Dedifferentiated amniotic fluid mesenchymal stem cell (primary cell): ENCODE results near the gene ZNF282.
A peak's percentile ranks its signal among the peaks of the same experiment; 100 is the strongest.
"Not testable (repeated sequence)": the region's sequence is repeated elsewhere in the genome, so short reads cannot be mapped to it uniquely, and the experiment has no call there.

ENCODE experiments used
- DNase-seq: peaks from one replicate; pipeline ENCODE4 v3.0.0-alpha.2; 2016; ENCODE audit errors: extremely low spot score

The ZNF282 gene

GRCh38 chr7:149255174-149255573, 59.8 kb downstream of the ZNF282 start:
- no peak for DNase-seq

GRCh38 chr7:149256568-149256967, 61.2 kb downstream of the ZNF282 start:
- DNase-seq: no peak

GRCh38 chr7:149257146-149257545, 61.8 kb downstream of the ZNF282 start:
- DNase-seq: no peak

DNA sequence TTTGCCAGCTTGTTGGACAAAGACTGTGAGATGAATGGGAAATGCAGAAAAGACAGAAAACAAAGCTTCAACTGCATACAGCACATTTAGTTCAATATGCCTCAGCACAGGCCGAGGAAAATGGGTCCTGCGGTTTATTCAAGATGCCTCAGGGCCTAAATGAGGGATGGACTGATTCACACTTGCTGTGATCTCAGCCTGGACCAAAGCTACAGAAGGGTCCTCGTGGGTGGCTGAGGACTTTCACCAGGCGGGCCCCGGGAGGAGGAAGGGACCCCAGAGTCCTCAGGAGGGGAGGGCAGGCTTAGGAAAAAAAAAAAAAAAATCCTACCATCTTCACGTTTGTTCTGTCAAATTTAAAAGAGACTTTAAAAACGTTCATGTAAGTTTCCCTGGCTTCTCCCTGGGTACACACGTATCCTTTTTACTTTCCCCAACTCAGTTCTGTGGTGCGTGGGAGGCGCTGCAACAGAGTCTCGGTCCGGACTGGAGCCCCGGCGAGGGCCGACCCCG, 66.0 kb downstream of the ZNF282 start:
- peak; percentile 42 for DNase-seq

- DNase-seq: peak; percentile 82
These were observed 66.7 kb downstream of the ZNF282 start, which contains the start of gene ZNF783 for GRCh38 chr7:149261829-149262617. Gene ZNF783, plus strand, starts transcription at chr7:149262196. Its CDS starts 138 bp downstream, at chr7:149262334.

DNA sequence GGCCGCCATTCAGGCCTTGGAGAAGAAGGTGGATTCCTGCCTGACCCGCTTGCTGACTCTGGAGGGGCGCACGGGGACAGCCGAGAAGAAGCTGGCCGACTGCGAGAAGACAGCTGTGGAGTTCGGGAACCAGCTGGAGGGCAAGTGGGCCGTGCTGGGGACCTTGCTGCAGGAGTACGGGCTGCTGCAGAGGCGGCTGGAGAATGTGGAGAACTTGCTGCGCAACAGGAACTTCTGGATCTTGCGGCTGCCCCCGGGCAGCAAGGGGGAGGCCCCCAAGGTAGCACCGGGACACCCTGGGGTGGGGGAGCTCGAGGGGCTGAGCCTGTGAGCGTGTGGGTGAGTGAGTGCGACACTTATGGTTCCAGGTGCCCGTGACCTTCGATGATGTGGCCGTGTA, 71.1 kb downstream of the ZNF282 start:
- no peak for DNase-seq

DNA sequence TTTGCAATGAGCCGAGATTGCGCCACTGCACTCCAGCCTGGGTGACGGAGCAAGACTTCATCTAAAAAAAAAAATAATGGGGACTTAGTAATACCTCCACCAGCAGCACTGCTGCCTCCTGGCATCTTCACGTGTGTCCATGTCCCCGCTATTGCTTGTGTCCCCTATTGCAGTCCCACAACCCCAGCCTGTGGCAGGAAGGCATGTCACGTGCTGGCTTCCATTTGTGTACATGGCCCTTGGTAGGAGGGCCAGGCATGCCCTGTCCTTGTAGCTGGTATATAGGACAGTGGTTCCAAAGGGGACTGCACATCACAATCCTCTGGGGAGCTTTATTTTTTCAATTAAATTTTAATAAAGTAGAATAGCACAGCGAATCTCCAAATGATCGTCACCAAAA, 72.4 kb downstream of the ZNF282 start:
- DNase-seq: no peak

GRCh38 chr7:149274424-149274823, 79.1 kb downstream of the ZNF282 start:
- DNase-seq: not testable (repeated sequence)
